Trophoblast cell (in vitro differentiated cells and primary cell): ENCODE results near the gene ZFAND5.

Experiments used
- DNase-seq, 2 donors: peaks; one replicate each; pipeline ENCODE4 v3.0.0-alpha.2; 2016
- H2AFZ ChIP-seq: 2 replicates; pipeline ENCODE4 v1.6.1; 2013; ENCODE audit warnings: low read length, moderate library complexity, mild to moderate bottlenecking; ENCODE audit not compliant: insufficient read depth, poor library complexity
- H2AK5ac ChIP-seq: 2 replicates; pipeline ENCODE4 v1.6.1; 2013; ENCODE audit warnings: mild to moderate bottlenecking, low read length
- H2BK120ac ChIP-seq: 2 replicates; pipeline ENCODE4 v1.6.1; 2013; ENCODE audit warnings: low read length, mild to moderate bottlenecking, moderate library complexity; ENCODE audit not compliant: insufficient read depth, poor library complexity
- H2BK12ac ChIP-seq: 2 replicates; pipeline ENCODE4 v1.6.1; 2013; ENCODE audit warnings: mild to moderate bottlenecking, low read length, moderate library complexity
- H2BK5ac ChIP-seq: 2 replicates; pipeline ENCODE4 v1.6.1; 2013; ENCODE audit warnings: low read length, low read depth, moderate library complexity, mild to moderate bottlenecking; ENCODE audit not compliant: poor library complexity
- H3K14ac ChIP-seq: 2 replicates; pipeline ENCODE4 v1.6.1; 2013; ENCODE audit warnings: mild to moderate bottlenecking, low read length
- H3K18ac ChIP-seq: 2 replicates; pipeline ENCODE4 v1.6.1; 2013; ENCODE audit warnings: mild to moderate bottlenecking, low read length
- H3K23ac ChIP-seq: 2 replicates; pipeline ENCODE4 v1.6.1; 2013; ENCODE audit warnings: low read length
- H3K27ac ChIP-seq: 2 replicates; pipeline ENCODE4 v1.5.1; 2013; ENCODE audit warnings: low read depth, mild to moderate bottlenecking, inconsistent platforms, low read length, moderate library complexity
- H3K27me3 ChIP-seq: 2 replicates; pipeline ENCODE4 v1.6.1; 2013; ENCODE audit warnings: inconsistent platforms, mild to moderate bottlenecking, low read length, moderate library complexity; ENCODE audit not compliant: insufficient read depth
- H3K36me3 ChIP-seq, 2 experiments: 1 replicate in 1 of 2; 2 replicates in 1 of 2; pipeline ENCODE4 v1.6.1; 2013; ENCODE audit warnings: low read length in 2 of 2, mild to moderate bottlenecking in 2 of 2, moderate library complexity in 1 of 2; ENCODE audit not compliant: insufficient read depth in 2 of 2, control insufficient read depth in 1 of 2
- H3K4ac ChIP-seq: 2 replicates; pipeline ENCODE4 v1.6.1; 2013; ENCODE audit warnings: low read depth, mild to moderate bottlenecking, low read length, moderate library complexity
- H3K4me1 ChIP-seq, 2 experiments: 1 replicate in 1 of 2; 2 replicates in 1 of 2; pipeline ENCODE4 v1.6.1; 2013; ENCODE audit warnings: low read length in 2 of 2, mild to moderate bottlenecking in 2 of 2, moderate library complexity in 1 of 2; ENCODE audit not compliant: insufficient read depth in 2 of 2, control insufficient read depth in 1 of 2
- H3K4me2 ChIP-seq: 2 replicates; pipeline ENCODE4 v1.6.1; 2013; ENCODE audit warnings: inconsistent platforms, mild to moderate bottlenecking, low read length, moderate library complexity
- H3K4me3 ChIP-seq: 2 replicates; pipeline ENCODE4 v1.5.1; 2013; ENCODE audit warnings: mild to moderate bottlenecking, low read depth, low read length, inconsistent platforms
- H3K79me1 ChIP-seq: one replicate; pipeline ENCODE4 v1.6.1; 2013; ENCODE audit warnings: low read length
- H3K79me2 ChIP-seq: 2 replicates; pipeline ENCODE4 v1.6.1; 2013; ENCODE audit warnings: low read length, mild to moderate bottlenecking; ENCODE audit not compliant: control insufficient read depth, insufficient read depth, poor library complexity
- H3K9ac ChIP-seq: 2 replicates; pipeline ENCODE4 v1.6.1; 2013; ENCODE audit warnings: mild to moderate bottlenecking, low read length
- H3K9me3 ChIP-seq: 2 replicates; pipeline ENCODE4 v1.6.1; 2013; ENCODE audit warnings: low read depth, mild to moderate bottlenecking, control low read depth, inconsistent platforms, low read length; ENCODE audit not compliant: insufficient read depth
- H4K12ac ChIP-seq: 2 replicates; pipeline ENCODE4 v1.6.1; 2013; ENCODE audit warnings: low read depth, mild to moderate bottlenecking, low read length, moderate library complexity
- H4K8ac ChIP-seq: 2 replicates; pipeline ENCODE4 v1.6.1; 2013; ENCODE audit warnings: low read depth, mild to moderate bottlenecking, low read length, moderate library complexity
- H4K91ac ChIP-seq: one replicate; pipeline ENCODE4 v1.6.1; 2013; ENCODE audit warnings: low read depth, mild to moderate bottlenecking, low read length, moderate library complexity
- WGBS: extraction: QIAGEN DNeasy Blood & Tissue Kit; methylation state at CpG from one replicate; pipeline ENCODE4 v1.1.7; 2013; ENCODE audit warnings: missing lambda C conversion rate; ENCODE audit not compliant: insufficient read length, insufficient coverage; ENCODE audit errors: extremely low coverage; 5-methylcytosine and 5-hydroxymethylcytosine counted together

ZFAND5 gene

DNA sequence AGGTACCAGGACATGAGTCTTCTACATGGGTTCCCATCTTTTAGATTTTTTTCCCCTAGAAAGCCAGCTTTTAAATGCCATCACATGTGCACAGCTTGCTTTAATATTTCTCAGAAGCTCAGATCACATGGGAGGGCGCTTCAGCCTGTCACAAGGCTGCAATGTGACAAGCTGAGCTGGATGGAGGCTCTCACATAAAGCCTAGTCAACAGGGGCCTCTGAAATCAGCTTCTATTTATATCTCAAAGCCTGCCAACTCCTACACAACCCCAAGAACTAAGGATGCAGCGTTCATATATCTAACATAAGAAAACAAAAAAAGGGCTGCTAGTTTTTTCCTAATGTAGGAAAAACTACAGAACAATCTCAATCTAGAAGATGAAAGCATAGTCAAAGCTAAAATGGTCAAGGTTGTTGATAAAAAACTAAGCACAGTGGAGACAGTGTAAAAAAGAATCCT lies 2.3 kb downstream of the ZFAND5 start:
- Histone ChIP-seq H3K9ac (no peak overlapping the region), H2BK5ac (no peak overlapping the region), H2AFZ (no peak overlapping the region), H3K18ac (no peak overlapping the region), H4K91ac (no peak overlapping the region), H2AK5ac (no peak overlapping the region), H3K36me3 (peaks cover 0 to 14% of the 10 kb centered on the region in 2 experiments), H3K4me2 (peak overlapping the region; percentile 85), H3K4me3 (no peak overlapping the region), H3K27me3 (no peaks in the 10 kb centered on the region), H3K79me1 (peaks cover 20% of the 10 kb centered on the region), H4K8ac (no peak overlapping the region), H2BK12ac (no peak overlapping the region), H3K9me3 (no peaks in the 10 kb centered on the region), H3K14ac (no peak overlapping the region), H3K4ac (peak overlapping the region; percentile 81), H3K79me2 (peaks cover 24% of the 10 kb centered on the region), H2BK120ac (no peak overlapping the region), H4K12ac (no peak overlapping the region), H3K27ac (no peak overlapping the region), H3K23ac (no peak overlapping the region), H3K4me1 (peaks cover 0 to 2% of the 10 kb centered on the region in 2 experiments)
- WGBS: no CpG with 5 or more reads among the region's 2 CpGs
- DNase-seq: peak in 1 of 2 donors; percentile 60

- H4K8ac ChIP-seq: no peak overlapping the region
- peak in 1 of 2 donors; percentile 51 for DNase-seq
- H3K36me3 ChIP-seq: peaks cover 0 to 14% of the 10 kb centered on the region in 2 experiments
- no peaks in the 10 kb centered on the region for H3K27me3 ChIP-seq
- H4K12ac ChIP-seq: no peak overlapping the region
- no peak overlapping the region for H3K23ac ChIP-seq
- peak overlapping the region; percentile 25 for H3K27ac ChIP-seq
- no peaks in the 10 kb centered on the region for H3K9me3 ChIP-seq
- no peak overlapping the region for H3K4me3 ChIP-seq
- H3K4ac ChIP-seq: peak overlapping the region; percentile 97
- peaks cover 20% of the 10 kb centered on the region for H3K79me1 ChIP-seq
- peak overlapping the region; percentile 85 for H3K4me2 ChIP-seq
- H3K18ac ChIP-seq: no peak overlapping the region
- H2AFZ ChIP-seq: no peak overlapping the region
- no CpG with 5 or more reads among the region's 2 CpGs for WGBS
- peaks cover 24% of the 10 kb centered on the region for H3K79me2 ChIP-seq
- no peak overlapping the region for H2BK5ac ChIP-seq
- H2BK120ac ChIP-seq: no peak overlapping the region
- no peak overlapping the region for H2AK5ac ChIP-seq
- H2BK12ac ChIP-seq: no peak overlapping the region
- H3K14ac ChIP-seq: no peak overlapping the region
- H4K91ac ChIP-seq: no peak overlapping the region
- no peak overlapping the region for H3K9ac ChIP-seq
- H3K4me1 ChIP-seq: peaks cover 0 to 2% of the 10 kb centered on the region in 2 experiments
Observed at GRCh38 chr9:72362118-72362531, 2.9 kb downstream of the ZFAND5 start.

GRCh38 chr9:72361217-72361616 lies 3.8 kb downstream of the ZFAND5 start:
- H3K4ac ChIP-seq: peak overlapping the region; percentile 97
- no peak for DNase-seq
- peaks cover 0 to 17% of the 10 kb centered on the region in 2 experiments for H3K36me3 ChIP-seq
- no peak overlapping the region for H2BK120ac ChIP-seq
- H3K4me3 ChIP-seq: no peak overlapping the region
- WGBS: no CpG with 5 or more reads among the region's 3 CpGs
- H3K79me1 ChIP-seq: peaks cover 20% of the 10 kb centered on the region
- no peaks in the 10 kb centered on the region for H3K9me3 ChIP-seq
- no peak overlapping the region for H4K91ac ChIP-seq
- H3K27me3 ChIP-seq: no peaks in the 10 kb centered on the region
- no peak overlapping the region for H3K18ac ChIP-seq
- H3K4me2 ChIP-seq: peak overlapping the region; percentile 8
- H2BK12ac ChIP-seq: no peak overlapping the region
- H3K9ac ChIP-seq: no peak overlapping the region
- peaks cover 0 to 2% of the 10 kb centered on the region in 2 experiments for H3K4me1 ChIP-seq
- no peak overlapping the region for H2AK5ac ChIP-seq
- H3K27ac ChIP-seq: no peak overlapping the region
- H3K14ac ChIP-seq: no peak overlapping the region
- H2AFZ ChIP-seq: no peak overlapping the region
- H3K79me2 ChIP-seq: peaks cover 24% of the 10 kb centered on the region
- no peak overlapping the region for H4K12ac ChIP-seq
- H2BK5ac ChIP-seq: no peak overlapping the region
- no peak overlapping the region for H4K8ac ChIP-seq
- H3K23ac ChIP-seq: no peak overlapping the region

GRCh38 chr9:72360324-72360723 lies 4.7 kb downstream of the ZFAND5 start:
- no peak overlapping the region for H2BK120ac ChIP-seq
- H3K27ac ChIP-seq: no peak overlapping the region
- peaks cover 15% of the 10 kb centered on the region for H3K79me1 ChIP-seq
- peaks cover 0 to 2% of the 10 kb centered on the region in 2 experiments for H3K4me1 ChIP-seq
- H3K14ac ChIP-seq: no peak overlapping the region
- H4K8ac ChIP-seq: no peak overlapping the region
- H3K79me2 ChIP-seq: peaks cover 21% of the 10 kb centered on the region
- no peaks in the 10 kb centered on the region for H3K27me3 ChIP-seq
- H4K12ac ChIP-seq: no peak overlapping the region
- no peak overlapping the region for H2AFZ ChIP-seq
- no peak overlapping the region for H2BK12ac ChIP-seq
- H3K18ac ChIP-seq: no peak overlapping the region
- no peaks in the 10 kb centered on the region for H3K9me3 ChIP-seq
- H2AK5ac ChIP-seq: no peak overlapping the region
- H3K36me3 ChIP-seq: peaks cover 0 to 22% of the 10 kb centered on the region in 2 experiments
- DNase-seq: no peak
- peak overlapping the region; percentile 89 for H3K4ac ChIP-seq
- H4K91ac ChIP-seq: no peak overlapping the region
- no peak overlapping the region for H3K23ac ChIP-seq
- no peak overlapping the region for H2BK5ac ChIP-seq
- H3K4me2 ChIP-seq: no peak overlapping the region
- H3K9ac ChIP-seq: no peak overlapping the region
- no peak overlapping the region for H3K4me3 ChIP-seq
